OCI-LY1 (cell line): Measurements from ENCODE around the gene MAGEA6.

ENCODE experiments used
- EZH2 ChIP-seq: fragments of 200-600 bp; sonication (generic), shearing (Covaris generic); IDR thresholded peaks from 2 replicates; pipeline ENCODE4 v1.8.0; 2017; ENCODE audit warnings: borderline replicate concordance, mixed run types, mild to moderate bottlenecking, antibody characterized with exemption, low read length, moderate library complexity, mixed read lengths
- TF ChIP-seq, protein P1 (sequence below): fragments of 200-600 bp; sonication (generic), shearing (Covaris generic); IDR thresholded peaks from 2 replicates; pipeline ENCODE4 v1.5.1; 2017; ENCODE audit warnings: mild to moderate bottlenecking, antibody characterized with exemption, low read length, moderate library complexity, mixed read lengths

GRCh38 chrX:152813206-152813605 is 43.7 kb upstream of the MAGEA6 start:
- TF ChIP-seq, protein P1, sequence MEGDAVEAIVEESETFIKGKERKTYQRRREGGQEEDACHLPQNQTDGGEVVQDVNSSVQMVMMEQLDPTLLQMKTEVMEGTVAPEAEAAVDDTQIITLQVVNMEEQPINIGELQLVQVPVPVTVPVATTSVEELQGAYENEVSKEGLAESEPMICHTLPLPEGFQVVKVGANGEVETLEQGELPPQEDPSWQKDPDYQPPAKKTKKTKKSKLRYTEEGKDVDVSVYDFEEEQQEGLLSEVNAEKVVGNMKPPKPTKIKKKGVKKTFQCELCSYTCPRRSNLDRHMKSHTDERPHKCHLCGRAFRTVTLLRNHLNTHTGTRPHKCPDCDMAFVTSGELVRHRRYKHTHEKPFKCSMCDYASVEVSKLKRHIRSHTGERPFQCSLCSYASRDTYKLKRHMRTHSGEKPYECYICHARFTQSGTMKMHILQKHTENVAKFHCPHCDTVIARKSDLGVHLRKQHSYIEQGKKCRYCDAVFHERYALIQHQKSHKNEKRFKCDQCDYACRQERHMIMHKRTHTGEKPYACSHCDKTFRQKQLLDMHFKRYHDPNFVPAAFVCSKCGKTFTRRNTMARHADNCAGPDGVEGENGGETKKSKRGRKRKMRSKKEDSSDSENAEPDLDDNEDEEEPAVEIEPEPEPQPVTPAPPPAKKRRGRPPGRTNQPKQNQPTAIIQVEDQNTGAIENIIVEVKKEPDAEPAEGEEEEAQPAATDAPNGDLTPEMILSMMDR = no peak
- TF ChIP-seq EZH2 = no peak
